T-helper 2 cell (primary cell): Measurements from ENCODE around the gene HAPLN1.
"Not testable (repeated sequence)": the region's sequence is repeated elsewhere in the genome, so short reads cannot be mapped to it uniquely, and the experiment has no call there.

ENCODE experiments used
- DNase-seq, 5 experiments: peaks; one replicate each; pipeline versions ENCODE4 v3.0.0 to v3.0.0-alpha.2; 2012 to 2022
- total RNA-seq, 2 donors: gene quantifications; one replicate each; lab custom pipeline; 2026; lab: John Stamatoyannopoulos, UW

HAPLN1 gene
- 0 reads per million in 2 donors for total RNA-seq

- no peak for DNase-seq
Observed at GRCh38 chr5:83720836-83721537, at the start of gene HAPLN1. Gene HAPLN1 (minus strand): TSS chr5:83720855. CDS start chr5:83673523, 47,332 bp downstream.

- DNase-seq: no peak
Observed at GRCh38 chr5:83767409-83767992, 46.8 kb upstream of the HAPLN1 start.

- no peak for DNase-seq
Observed at GRCh38 chr5:83764101-83764500, 43.4 kb upstream of the HAPLN1 start.

- no peak for DNase-seq
Observed at GRCh38 chr5:83760579-83760978, 39.9 kb upstream of the HAPLN1 start.

GRCh38 chr5:83752700-83753099 lies 32.0 kb upstream of the HAPLN1 start:
- peak in 1 of 5 experiments; percentile 40 for DNase-seq

- DNase-seq: no peak
Observed at GRCh38 chr5:83751201-83751600, 30.5 kb upstream of the HAPLN1 start.

GRCh38 chr5:83750749-83751148 lies 30.1 kb upstream of the HAPLN1 start:
- no peak for DNase-seq

GRCh38 chr5:83745816-83746215 lies 25.2 kb upstream of the HAPLN1 start:
- DNase-seq: no peak

- no peak for DNase-seq
Observed at GRCh38 chr5:83744821-83745220, 24.2 kb upstream of the HAPLN1 start.

- no peak for DNase-seq
Observed at GRCh38 chr5:83742089-83742488, 21.4 kb upstream of the HAPLN1 start.

GRCh38 chr5:83741571-83741970 lies 20.9 kb upstream of the HAPLN1 start:
- DNase-seq: no peak

- no peak for DNase-seq
Observed at GRCh38 chr5:83740741-83741140, 20.1 kb upstream of the HAPLN1 start.

- not testable (repeated sequence) for DNase-seq
Observed at GRCh38 chr5:83736169-83736568, 15.5 kb upstream of the HAPLN1 start.

- DNase-seq: not testable (repeated sequence)
Observed at GRCh38 chr5:83735058-83735457, 14.4 kb upstream of the HAPLN1 start.

- DNase-seq: no peak
Observed at GRCh38 chr5:83731638-83732037, 11.0 kb upstream of the HAPLN1 start.

- DNase-seq: no peak
Observed at GRCh38 chr5:83729362-83729761, 8.7 kb upstream of the HAPLN1 start.

GRCh38 chr5:83726912-83727311 lies 6.3 kb upstream of the HAPLN1 start:
- DNase-seq: no peak

- DNase-seq: no peak
Observed at GRCh38 chr5:83724935-83725334, 4.3 kb upstream of the HAPLN1 start.

- no peak for DNase-seq
Observed at GRCh38 chr5:83724001-83724400, 3.3 kb upstream of the HAPLN1 start.

- DNase-seq: no peak
Observed at GRCh38 chr5:83723031-83723430, 2.4 kb upstream of the HAPLN1 start.

GRCh38 chr5:83721953-83722901 lies 1.6 kb upstream of the HAPLN1 start:
- DNase-seq: no peak

- DNase-seq: no peak
Observed at GRCh38 chr5:83718936-83719495, 1.6 kb downstream of the HAPLN1 start.
